HL-60 (cell line): ENCODE data around the gene PRPF18.

Experiments used
- POLR2AphosphoS5 ChIP-seq: IDR thresholded peaks from 2 replicates; pipeline ENCODE4 v1.6.1; 2012; ENCODE audit warnings: low read depth
- TF ChIP-seq, protein P1 (sequence below): IDR thresholded peaks from one replicate; pipeline ENCODE4 v1.5.1; 2011; ENCODE audit warnings: low read length, control low read depth, inconsistent platforms; ENCODE audit not compliant: insufficient read depth

DNA sequence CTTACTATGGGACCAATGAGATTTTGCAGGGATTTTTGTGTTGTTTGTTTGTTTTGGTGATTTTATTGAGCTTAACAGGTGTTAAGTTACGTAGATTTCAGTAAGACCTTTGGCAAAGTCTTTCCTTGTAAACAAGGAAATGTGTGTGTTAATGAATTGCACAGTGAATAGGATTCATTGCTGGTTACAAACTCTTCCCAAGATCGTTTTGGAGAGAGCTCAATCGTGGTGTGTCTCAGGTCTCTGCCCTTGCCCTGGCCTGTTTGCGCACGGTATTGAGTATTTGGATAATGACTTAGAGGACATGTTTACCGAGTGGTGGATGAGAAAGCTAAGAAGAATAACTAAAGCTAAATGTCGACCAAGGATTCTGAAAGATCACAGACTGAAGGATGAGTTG is 41.9 kb downstream of the PRPF18 start:
- no peak for TF ChIP-seq POLR2AphosphoS5
- TF ChIP-seq, protein P1, sequence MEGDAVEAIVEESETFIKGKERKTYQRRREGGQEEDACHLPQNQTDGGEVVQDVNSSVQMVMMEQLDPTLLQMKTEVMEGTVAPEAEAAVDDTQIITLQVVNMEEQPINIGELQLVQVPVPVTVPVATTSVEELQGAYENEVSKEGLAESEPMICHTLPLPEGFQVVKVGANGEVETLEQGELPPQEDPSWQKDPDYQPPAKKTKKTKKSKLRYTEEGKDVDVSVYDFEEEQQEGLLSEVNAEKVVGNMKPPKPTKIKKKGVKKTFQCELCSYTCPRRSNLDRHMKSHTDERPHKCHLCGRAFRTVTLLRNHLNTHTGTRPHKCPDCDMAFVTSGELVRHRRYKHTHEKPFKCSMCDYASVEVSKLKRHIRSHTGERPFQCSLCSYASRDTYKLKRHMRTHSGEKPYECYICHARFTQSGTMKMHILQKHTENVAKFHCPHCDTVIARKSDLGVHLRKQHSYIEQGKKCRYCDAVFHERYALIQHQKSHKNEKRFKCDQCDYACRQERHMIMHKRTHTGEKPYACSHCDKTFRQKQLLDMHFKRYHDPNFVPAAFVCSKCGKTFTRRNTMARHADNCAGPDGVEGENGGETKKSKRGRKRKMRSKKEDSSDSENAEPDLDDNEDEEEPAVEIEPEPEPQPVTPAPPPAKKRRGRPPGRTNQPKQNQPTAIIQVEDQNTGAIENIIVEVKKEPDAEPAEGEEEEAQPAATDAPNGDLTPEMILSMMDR = no peak
